Ammon's horn (tissue), 1 donor: Measurements from ENCODE around the gene PEAK3.
"Not testable (repeated sequence)": the region's sequence is repeated elsewhere in the genome, so short reads cannot be mapped to it uniquely, and the experiment has no call there.

Experiments
- DNase-seq: peaks from one replicate; pipeline ENCODE4 v3.0.0-alpha.2; 2016; ENCODE audit warnings: low spot score

The PEAK3 gene

DNA sequence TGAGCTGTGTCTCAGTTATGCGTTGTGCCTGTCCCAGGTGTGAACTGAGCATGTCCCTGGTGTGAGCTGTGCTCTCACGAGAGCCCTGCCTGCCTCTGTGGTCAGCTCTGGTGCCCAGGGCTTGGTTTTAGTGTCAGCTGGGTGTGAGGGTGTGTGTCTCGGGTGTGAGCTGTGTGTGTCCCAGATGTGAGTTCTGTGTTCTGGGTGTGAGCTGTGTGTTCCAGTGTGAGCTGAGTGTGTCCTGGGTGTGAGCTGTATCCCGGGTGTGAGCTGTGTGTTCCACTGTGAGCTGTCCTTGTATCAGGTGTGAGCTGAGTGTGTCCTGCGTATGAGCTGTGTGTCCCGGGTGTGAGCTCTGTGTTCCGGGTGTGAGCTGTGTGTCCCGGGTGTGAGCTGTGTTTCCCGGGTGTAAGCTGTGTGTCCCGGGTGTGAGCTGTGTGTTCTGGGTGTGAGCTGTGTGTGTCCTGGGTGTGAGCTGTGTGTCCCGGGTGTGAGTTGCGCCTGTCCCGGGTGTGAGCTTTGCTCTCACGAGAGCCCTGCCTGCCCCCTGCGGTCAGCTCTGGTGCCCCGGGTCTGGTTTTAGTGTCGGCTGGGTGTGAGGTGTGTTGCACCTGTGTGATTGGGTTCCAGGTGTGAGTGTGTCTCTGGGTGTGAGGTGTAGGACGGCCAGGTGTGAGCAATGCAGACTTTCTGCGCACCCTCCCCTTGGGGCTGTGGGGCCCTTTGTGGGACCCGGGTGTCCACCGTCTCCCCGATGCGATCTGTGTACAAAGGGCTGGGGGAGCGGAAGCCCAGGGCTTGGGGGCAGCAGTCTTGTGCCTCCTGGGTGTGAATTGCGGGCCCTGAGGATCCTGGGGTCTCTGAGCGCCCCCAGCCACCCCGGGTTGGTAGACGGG, 7.1 kb upstream of the PEAK3 start:
- no peak for DNase-seq

DNA sequence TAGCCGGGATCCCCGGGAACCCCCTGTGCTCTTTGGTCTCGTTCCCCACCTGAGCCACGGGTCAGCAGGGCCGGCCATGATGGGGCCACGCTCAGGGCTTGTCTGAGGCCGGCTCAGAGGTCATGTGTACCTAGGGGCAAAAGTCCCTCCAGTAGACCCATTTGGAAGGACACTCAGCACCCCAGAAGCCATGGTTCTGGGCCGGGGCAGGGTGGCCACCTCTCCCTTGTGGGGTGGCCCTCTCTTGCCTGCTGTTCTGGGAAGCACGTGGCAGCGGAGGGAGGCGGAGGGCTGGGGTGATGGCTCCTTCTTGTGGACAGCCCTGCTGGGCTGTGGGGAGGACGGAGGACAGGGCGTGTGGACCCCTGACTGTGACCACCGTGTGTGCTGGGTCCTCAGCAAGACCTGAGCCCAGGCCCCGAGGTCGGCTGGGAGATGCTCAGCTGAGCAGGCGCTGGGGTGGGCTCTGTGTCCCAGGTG, 6.4 kb upstream of the PEAK3 start:
- no peak for DNase-seq

DNA sequence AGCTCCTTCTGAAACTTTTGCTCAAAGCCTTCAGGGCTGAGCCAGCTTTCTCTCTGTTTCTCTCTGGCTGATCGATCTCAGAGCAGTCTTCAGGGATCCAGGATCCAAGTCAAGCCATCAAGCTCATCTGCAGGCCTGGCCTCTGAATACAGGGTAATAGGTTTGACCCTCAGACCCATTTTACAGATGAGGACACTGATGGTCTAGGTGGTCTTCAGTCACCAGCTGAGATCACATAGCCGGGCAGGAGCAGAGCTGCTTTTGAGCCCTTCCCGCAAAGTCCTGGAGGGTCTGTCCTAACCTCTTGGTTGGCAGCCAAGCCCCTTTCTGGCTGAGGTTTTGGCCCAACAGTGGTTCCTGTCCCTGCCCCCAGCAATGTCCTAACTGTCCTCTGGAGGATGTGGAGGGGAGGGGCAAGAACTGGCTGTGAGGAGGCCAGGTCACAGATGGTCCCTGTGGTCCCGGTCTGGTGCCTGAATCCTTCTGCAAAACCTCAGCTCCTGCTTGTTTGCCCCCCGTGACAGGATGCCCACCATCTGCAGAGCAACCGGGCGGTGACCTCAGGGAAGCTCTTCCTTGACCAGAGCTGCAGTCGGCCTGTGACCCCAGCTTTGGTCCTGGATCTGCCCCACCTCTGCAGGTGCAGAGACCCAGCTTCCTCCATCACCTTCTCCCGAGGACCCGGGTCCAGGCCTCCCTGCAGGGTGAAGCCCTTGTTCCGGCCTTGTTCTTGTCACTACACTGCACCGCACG, 5.8 kb upstream of the PEAK3 start:
- no peak for DNase-seq

DNA sequence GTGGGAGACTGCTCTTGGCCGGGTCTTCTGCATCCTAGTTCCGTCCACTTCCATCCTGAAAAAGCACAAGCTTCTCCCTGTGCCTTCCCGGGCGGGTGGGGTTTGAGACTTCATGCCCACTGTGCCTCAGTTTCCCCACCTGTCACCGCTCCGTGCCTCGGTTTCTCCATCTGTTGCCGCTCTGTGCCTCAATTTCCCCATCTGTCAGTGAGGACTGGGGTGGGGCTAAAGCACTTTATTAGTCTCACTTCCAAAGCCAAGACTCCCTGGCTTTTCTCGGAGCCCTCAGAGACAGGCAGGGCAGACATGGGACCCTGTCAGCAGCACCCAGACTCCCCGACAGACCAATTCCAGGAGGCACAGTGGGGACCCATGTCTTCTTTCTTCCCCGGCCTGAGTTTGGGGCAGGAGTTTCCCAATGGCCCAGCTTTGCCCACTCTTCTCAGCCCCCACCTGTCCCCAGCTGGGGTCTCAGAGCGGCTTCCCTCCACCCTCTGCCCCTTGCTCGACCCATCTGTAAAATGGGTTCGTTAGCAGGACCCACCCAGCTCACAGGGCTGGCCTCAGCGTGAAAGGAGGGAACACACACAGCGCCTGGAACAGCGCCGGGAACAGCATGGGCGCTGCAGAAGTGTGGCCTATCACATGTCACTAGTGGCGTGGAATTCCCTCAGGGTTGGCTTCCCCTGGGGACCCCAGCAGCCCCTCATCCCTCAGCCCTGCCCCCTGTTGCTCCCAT, 4.6 kb upstream of the PEAK3 start:
- DNase-seq = no peak

DNA sequence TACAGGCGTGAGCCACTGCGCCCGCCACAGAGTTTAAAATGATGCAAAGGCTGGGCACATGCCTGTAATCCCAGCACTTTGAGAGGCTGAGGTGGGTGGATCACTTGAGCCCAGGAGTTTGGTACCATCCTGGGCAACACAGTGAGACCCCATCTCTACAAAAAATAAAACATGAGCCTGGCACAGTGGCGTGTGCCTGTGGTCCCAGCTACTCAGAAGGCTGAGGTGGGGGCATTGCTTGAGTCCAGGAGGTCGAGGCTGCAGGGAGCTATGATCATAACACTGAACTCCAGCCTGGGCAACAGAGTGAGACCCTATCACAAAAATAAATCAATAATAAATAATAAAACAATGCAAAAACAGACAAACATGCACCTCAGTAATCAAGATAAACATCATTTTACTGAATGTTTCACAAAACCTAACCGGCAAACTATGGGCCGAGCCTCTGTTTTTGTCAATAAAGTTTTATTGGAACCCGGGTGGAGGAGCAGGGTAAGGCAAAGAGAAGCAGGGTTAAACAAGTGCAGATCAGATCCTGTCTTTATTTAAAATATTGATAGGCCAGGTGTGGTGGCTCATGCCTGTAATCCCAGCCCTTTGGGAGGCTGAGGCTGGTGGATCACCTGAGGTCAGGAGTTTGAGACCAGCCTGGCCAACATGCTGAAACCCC, 2.0 kb upstream of the PEAK3 start:
- DNase-seq = no peak

DNA sequence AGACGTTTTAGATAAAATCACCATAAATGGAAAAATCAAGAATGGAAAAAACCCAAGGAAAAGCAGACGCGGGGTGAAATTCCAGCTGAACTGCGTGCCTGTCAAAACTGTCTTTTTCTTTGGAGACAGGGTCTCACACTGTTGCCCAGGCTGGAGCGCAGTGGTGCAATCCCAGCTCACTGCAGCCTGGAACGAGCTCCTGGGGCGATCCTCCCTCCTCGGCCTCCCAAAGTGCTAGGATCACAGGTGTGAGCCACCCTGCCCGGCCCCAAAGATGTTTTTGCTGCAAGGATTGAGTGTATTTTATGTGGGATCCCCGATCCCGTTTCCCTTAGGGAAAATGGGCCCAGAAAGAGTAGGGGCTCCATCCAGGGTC, 875 bp upstream of the PEAK3 start:
- DNase-seq = no peak

DNA sequence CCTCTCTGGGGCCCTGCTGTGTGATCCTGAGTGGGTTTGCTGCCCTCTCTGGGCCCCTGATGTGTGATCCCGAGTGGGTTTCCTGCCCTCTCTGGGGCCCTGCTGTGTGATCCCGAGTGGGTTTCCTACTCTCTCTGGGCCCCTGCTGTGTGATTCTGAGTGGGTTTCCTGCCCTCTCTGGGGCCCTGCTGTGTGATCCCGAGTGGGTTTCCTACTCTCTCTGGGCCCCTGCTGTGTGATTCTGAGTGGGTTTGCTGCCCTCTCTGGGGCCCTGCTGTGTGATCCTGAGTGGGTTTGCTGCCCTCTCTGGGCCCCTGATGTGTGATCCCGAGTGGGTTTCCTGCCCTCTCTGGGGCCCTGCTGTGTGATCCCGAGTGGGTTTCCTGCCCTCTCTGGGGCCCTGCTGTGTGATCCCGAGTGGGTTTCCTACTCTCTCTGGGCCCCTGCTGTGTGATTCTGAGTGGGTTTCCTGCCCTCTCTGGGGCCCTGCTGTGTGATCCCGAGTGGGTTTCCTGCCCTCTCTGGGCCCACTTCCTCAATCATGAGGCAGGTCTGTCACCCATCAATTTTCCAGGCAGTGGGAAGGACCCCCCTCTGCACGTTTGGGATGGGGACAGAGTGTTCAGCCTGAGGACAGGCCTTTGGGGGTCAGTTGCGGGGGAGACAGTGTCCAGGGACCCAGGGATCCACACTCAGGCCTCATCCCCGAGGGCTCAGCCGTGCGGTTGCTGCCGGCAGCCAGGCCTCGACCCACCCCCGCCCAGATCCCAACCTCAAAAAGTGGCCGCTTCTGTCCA, 512 bp downstream of the PEAK3 start:
- DNase-seq = not testable (repeated sequence)

DNA sequence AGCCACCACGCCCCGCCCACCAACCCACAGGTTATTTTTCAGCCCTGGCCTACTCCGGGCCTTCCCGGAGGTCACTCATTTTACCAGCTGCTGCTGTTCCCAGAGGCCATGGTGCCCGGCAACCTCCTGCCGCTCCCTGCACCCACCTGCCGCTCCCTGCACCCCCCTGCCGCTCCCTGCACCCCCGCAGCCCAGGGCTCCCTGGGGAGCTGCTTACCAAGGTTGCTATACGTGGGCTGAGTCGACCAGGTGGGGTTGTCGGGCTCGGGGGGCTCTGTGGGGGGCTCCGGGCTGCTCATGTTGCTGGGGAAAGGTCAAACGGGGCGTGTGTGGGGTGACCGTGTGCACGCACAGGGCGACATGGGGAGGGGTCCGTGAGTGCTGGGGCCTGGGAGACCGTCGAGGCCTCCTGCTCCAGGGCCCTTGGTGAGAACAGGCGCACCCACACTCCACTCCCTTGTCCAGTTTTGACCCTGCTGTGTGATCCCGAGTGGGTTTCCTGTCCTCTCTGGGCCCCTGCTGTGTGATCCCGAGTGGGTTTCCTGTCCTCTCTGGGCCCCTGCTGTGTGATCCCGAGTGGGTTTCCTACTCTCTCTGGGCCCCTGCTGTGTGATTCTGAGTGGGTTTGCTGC, 1.2 kb downstream of the PEAK3 start:
- no peak for DNase-seq

DNA sequence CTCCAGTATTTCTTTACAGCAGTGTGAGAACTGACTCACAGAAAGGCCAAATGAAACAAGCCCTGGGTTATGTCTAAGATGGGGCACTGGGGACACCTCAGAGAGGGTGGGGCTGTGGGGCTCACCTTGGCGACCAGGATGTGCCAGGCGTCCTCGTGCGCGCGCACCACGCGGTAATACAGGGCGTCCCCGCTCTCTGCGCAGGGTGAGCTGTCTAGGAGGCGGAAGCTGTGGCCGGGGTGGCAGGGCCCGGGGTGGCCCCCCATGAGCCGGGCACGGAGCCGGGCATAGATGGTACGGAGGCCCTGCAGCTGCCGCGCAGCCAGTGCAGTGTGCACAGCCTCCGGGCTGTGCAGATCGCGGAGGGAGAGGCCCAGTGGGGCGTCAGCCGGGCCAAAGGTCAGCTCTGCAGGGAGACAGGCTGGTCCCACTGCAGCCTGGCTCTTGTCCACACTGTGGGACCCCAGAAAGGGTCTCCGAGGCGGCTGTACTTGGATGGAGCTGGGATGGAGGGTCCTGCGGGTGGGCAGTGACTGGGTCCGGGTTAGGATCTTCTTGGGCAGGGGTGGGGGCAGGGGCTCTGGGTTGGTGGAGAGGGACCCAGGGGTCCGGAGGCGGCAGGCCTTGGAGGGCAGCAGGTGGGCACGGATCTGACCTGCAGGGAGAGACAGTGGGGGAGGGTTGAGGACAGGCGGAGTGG, 3.4 kb downstream of the PEAK3 start:
- DNase-seq = no peak

DNA sequence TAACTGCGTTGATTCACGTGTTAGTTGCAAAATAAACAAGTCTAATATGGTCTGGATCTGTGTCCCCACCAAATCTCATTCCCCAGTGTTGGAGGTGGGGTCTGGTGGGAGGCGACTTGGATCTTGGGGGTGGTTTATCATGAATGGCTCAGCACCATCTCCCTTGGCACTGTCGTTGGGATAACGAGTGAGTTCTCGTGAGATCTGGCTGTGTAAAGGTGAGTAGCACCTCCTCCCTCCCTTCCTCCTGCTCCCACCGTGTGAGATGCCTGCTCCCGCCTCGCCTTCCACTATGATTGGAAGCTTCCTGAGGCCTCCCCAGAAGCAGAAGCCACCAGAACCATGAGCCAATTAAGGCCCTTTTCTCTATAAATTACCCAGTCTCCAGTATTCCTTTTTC, 4.8 kb downstream of the PEAK3 start:
- DNase-seq = no peak

DNA sequence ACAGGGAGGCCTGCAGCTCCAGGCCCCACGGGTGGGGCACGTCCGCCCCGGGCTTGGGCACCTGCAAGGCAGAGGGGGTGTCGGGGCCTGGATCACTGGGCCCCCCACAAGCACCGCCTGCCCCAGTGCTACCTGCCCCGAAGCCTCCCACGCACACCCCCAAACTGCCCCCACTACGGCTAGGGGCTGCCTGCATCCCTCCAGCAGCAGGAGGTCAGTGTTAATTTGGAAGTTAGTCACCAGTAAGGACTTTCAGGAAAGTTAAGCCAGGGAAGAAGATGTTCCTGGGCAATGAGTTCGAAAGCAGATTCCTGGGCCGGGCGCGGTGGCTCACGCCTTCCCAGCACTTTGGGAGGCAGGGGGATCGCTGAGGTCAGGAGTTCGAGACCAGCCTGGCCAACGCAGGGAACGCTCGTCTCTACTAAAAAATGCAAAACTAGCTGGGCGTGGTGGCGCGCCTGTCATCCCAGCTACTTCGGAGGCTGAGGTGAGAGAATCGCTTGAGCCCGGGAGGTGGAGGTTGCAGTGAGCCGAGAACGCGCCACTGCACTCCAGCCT, 5.5 kb downstream of the PEAK3 start:
- DNase-seq = no peak

DNA sequence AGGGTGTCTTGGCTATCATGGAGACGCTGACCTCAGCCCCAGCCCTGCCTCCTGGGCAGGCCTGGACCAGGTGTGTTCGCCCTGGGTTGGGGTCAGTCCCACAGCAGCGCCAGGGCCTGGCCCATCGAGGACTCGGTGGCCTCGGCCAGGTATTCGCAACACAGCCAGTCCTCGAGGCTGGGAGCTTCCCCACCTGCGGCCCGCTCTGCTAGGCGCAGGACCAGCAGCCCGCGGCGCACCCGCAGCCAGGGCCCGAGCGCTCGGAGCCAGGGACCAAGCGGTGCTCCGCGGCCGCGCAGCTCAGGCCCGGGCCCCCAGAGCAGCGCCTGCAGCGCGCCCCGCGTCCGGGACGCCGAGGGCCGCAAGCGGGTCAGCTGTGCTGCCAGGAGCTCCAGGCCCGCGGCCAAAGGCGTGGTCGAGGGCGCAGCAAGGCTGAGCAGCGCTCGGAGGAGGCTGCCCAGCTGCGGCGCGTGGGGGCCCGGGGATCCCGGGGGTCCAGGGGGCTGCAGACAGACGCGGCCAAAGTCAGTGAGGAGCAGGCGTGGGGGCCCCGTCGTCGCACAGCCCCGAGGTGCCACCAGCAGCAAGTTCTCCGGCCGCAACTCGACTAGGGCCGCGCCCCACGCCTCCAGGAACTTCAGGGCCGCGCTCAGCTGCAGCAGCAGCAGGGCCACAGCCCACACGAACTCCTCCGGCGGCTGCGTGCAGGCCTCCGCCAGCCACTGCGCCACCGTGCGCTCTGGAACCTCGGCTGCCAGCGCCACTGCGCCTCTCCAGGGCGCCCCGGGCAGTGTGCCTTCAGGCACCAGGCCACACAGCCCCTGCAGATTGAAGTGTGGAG, 6.2 kb downstream of the PEAK3 start:
- no peak for DNase-seq

DNA sequence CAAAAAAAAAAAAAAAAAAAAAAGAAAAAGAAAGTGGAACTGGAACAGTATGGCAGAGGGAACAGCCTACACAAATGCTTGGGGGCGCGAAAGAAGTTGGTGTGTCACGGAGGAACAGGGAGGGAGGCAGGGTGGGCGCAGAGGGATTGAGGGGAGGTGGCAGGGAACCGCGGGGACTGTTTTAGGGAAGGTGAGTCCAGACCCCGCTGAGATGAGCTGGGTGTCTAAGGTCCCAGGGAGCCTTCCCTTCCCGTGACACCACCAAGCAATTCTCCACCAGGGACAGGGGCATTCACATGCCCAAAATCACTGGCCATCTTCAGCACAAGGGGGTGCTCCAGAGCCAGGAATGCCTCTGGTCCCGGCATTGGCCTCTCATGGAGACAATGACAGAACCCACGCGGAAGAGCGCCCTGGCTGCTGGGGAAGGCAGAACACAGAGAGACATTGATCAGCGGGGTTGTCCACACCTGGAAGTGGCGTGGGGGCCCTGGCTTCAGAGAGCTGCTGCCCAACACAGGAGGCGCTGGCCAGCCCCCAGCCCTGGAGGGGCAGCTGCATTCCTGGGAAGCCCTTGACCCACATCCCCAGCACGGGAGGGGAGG, 6.9 kb downstream of the PEAK3 start:
- DNase-seq = peak; percentile 83

DNA sequence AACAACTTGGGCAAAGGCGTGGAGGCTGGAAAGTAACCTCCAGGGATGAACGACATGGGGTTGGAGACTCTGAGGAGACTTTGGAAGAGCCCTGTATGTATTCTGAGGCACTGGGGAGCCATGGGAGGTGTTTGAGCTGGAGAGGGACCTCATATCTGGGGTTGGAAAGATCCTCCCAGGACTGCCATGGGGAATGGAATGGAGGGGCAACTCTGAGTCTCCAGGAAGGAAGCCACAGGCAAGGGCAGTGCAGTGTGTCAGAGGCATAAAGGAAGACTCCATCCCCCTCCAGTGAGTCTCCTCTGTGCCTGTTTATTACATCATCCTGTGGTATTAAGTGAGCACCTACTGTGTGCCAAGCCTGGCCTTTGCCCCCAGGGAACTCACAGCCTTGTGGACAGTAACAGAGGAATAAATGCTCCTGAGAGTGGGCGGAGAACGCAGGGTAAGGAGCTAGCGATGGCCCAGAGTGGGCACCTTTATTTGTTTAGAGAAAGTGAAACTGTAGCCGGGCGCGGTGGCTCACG, 7.7 kb downstream of the PEAK3 start:
- DNase-seq = no peak

DNA sequence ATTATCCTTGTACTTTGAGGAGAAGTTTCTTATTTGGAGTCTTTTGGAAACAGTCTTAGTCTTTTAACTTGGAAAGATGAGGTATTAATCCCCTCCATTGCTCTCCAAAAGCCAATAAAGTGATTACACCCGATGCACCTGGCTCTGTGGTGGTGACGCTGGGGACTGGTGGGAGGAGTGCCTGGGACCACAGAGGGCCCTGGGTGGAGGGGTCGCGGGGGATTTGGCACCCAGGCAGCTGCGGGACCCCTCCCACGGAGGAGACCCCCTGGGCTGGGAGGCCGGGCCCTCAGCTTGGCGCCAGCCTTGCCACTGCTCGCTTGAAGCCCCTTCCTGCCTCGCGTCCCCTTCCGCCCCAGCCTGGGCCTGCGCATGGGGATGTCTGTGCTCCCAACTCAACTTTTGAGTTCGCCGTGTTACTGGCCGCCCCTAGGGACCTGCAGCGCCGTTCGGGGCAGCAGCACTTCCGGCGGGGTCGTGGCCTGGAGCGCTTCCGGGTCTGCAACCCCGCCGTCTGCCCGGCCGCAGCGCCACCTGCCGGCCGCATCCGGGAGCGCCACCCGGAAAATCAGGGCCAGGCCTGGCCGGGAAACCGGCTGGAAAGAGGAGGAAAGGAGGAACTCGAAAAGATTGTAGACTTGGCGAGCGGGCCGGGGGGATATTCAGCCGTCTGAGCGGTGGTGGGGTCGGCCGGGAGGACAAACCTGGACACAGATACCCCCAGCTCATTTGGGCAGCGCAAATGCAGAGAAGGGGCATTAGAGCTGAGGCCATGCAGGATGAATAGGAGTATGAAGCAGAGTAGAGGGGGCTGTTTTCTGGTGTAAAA, 8.4 kb downstream of the PEAK3 start:
- DNase-seq = no peak

DNA sequence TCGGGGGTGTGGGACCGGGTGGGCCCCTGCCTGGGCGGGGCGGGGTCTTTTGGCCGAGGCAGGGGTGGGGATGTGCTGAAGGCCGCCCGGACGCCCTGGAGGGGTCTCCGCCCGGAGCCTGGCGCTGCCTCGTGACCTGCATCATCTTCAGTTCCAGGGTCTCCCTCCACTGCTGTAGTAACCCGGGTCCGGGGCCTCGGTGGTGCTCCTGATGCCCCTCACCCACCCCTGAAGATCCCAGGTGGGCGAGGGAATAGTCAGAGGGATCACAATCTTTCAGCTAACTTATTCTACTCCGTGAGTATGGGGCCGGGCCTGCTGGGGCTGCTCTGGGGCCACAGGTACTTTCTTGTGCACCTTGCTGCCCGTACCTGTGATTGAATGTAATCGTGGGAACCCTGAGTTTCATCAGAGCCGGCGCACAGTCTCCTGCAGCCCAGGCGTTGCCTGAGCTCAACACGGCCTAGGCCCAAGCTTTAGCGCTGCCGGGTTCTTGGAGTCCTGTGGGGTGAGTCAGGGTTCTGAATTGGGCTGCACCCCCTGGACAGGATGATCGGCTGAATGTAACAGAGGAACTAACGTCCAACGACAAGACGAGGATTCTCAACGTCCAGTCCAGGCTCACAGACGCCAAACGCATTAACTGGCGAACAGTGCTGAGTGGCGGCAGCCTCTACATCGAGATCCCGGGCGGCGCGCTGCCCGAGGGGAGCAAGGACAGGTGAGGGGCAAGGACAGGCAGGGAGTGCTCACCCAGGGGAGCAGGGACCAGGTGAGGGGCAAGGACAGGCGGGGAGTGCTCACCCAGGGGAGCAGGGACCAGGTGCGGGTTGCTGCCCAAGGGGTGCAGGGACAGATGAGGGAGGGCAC, 10.5 kb downstream of the PEAK3 start:
- no peak for DNase-seq
